NT2/D1 (cell line): Measurements from ENCODE around the gene RPS14.

ENCODE experiments used
- YY1 ChIP-seq: IDR thresholded peaks from 2 replicates; pipeline ENCODE4 v1.6.1; 2011; ENCODE audit not compliant: insufficient read length, insufficient read depth
- ZNF274 ChIP-seq: IDR thresholded peaks from 2 replicates; pipeline ENCODE4 v1.6.1; 2011; ENCODE audit warnings: mild to moderate bottlenecking, low read depth, low read length

GRCh38 chr5:150413176-150413901 is 36.2 kb downstream of the RPS14 start:
- no peak for TF ChIP-seq ZNF274
- no peak for TF ChIP-seq YY1
